Epithelial cell of prostate (primary cell): ENCODE results near the gene KLHL40.

Experiments used
- DNase-seq: peaks from one replicate; pipeline ENCODE4 v3.0.0-alpha.2; 2011; ENCODE audit warnings: low read depth, low spot score
- H3K27ac ChIP-seq: fragments of 450-650 bp; 2 replicates; pipeline ENCODE4 v1.5.1; 2017; ENCODE audit warnings: mild to moderate bottlenecking

The KLHL40 gene

DNA sequence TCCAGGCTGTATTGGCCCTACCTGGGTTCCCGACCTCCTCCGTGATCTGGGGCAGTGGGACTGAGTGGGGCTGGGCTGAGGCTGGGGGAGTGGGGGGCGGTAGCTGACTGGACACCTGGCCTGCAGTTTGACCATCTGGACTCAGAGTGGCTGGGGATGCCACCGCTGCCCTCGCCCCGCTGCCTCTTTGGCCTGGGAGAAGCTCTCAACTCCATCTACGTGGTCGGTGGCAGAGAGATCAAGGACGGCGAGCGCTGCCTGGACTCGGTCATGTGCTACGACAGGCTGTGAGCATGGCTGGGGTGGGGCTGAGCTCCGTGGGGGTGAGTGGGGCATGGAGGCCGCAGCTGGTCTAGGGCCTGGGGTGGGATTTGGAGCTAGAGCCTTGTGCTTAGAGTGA lies 2.7 kb downstream of the KLHL40 start:
- DNase-seq = no peak

DNA sequence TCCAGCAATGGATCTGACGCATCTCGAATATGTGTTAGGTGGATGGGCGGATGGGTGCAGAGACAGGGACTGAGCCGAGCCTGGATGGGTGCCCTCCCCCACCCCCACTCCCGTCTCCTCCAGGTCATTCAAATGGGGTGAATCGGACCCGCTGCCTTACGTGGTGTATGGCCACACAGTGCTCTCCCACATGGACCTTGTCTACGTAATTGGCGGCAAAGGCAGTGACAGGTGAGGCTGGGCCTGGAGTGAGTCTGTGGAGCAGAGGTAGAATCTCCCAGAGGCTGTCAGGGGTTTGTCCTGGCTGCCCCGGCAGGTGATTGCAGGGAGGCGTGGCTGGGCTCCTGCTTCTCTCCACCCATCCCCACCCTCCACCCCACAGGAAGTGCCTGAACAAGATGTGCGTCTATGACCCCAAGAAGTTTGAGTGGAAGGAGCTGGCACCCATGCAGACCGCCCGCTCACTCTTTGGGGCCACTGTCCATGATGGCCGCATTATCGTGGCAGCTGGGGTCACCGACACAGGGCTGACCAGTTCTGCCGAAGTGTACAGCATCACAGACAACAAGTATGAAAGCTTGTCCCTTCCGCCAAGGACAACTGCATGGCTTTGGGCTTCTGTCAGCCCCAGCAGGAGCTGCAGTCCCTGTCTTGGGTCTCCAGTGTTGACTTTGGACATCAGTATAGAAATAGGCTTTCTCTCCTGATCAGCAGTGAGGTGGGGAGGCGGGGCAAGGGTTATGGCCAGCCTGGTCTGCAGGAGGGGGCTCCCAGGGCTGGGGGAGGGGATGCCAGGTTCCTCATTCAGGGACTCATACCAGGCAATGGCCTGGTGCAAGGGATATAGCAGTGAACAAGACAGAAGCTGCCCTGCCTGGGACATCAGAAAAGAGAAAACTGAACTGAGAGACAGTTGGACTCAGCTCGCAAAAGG lies 3.4 kb downstream of the KLHL40 start:
- no peak overlapping the region for H3K27ac ChIP-seq
- DNase-seq = no peak

More for the DNA sequence above, 2.7 kb downstream of the KLHL40 start:
- no peak overlapping the region for H3K27ac ChIP-seq

DNA sequence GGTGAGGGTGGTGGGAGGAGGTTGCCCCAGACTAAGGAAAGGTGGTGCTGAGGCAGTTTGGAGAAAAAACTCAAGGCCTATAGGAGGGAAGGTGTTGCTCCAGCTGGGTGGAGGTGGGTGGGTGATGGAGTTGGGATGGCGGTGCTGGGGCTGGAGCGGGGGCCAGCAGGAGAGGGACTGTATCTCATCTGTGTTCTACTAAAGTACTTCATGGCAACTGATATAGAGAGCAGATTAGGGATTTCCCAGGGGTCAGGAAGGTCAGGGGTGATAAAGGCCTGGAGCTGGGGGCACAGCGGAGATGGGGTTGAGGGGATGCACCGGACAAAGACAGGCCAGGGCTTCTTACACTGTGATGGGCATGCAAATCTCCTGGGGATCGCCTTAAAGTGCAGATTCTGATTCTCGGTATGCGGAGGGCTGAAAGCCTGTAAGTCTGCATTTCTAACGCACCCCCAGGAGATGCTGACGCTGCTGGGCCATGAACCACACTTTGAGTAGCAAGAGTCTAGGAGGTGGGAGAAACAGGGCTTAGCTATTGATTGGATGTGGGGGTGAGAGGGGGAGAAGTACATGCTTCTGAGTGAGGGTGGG lies 4.2 kb downstream of the KLHL40 start:
- DNase-seq = no peak
- H3K27ac ChIP-seq = no peak overlapping the region

DNA sequence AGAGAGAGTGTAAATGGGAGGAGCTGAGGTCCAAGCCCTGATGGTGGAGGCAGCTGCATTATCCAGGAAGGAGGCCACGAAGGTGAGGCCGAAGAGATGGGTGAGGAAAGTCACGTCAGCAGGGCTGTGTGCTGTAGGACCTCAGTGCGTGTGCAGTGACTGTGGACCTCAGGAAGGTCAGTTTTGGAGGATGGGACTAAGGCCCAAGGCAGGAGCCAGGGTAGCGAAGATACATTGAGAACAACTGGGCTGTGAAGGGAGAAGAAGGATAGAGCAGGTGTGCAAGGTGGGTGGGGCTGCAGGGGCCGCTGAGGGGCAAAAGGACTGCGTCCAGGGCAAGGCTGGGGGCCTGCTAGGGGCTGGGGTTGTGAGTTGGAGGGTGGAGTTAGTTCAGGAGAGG lies 4.9 kb downstream of the KLHL40 start:
- no peak for DNase-seq
- no peak overlapping the region for H3K27ac ChIP-seq

DNA sequence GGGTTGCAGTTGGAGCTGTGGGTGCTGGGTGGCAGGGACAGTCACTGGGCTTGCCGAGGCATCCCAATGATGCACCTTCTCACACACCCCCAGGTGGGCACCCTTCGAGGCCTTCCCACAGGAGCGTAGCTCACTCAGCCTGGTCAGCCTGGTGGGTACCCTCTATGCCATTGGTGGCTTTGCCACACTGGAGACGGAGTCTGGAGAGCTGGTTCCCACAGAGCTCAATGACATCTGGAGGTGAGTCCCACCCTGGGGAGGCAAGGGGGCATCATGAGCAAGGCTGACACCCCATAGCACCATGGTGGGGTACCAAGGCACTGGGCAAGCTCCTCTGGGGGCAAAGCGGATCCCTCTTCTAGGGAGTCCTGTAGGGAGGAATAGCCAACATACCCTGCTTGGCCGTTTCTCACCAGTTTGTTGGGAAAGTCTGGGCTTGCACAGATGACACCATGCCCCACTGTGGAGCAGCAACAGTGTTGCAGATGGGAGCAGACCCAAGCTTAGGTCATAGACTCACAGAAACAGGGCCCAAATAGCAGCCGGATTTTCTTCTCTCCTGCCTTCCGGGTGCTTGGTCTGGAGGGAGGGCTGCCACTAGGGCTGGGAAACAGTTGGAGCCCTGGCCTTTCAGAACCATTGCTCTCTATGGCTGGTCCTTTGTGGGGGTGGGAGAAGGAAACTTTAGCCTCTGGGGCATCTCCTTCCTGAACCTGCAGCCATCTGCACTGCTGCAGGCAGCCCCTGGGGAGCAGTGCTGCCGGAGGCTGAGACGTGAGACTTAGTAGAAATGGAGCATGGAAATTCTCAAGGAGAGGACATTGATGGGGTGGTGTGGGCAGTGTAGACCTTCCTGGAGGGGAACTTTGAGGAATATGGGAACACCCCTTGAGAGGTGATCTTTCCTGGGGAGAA lies 5.7 kb downstream of the KLHL40 start:
- no peak for DNase-seq
- H3K27ac ChIP-seq = no peak overlapping the region

DNA sequence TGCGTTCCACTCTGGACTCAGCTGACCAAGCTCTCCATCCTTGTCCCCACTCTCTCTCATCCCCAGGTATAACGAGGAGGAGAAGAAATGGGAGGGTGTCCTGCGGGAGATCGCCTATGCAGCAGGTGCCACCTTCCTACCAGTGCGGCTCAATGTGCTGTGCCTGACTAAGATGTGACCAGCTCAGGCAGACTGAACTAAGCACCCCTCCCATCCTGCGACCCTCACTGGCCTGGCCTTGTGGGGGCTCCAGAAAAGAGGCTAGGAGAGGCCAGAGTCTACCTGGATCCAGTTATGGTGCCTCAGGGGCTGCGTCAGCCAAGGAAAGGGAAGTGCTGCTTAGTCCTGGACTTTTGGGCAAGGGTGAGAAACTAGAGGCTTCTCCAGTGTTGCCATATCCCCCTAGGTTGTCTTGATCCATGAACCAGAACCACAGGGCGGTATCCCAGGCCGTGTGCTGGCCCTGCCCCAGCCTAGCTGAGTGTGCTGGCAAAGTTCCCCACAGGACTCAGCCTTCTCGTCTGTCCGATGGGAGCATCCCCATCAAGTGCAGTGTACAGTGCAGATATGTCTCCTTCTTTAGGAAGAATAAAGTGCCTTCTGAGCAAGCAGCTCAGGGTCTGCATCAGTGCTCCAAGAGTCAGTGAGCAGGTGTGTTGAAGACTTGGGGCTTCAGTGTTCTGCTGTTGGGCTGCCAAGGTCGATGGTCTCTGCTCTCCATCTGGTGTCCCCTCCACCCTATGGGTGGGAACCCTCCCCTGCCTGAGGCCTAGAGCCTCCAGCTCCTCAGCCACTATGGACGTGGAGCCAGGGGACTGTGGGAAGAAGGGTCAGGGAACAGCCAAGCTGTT lies 6.7 kb downstream of the KLHL40 start:
- no peak for DNase-seq
- H3K27ac ChIP-seq = no peak overlapping the region

DNA sequence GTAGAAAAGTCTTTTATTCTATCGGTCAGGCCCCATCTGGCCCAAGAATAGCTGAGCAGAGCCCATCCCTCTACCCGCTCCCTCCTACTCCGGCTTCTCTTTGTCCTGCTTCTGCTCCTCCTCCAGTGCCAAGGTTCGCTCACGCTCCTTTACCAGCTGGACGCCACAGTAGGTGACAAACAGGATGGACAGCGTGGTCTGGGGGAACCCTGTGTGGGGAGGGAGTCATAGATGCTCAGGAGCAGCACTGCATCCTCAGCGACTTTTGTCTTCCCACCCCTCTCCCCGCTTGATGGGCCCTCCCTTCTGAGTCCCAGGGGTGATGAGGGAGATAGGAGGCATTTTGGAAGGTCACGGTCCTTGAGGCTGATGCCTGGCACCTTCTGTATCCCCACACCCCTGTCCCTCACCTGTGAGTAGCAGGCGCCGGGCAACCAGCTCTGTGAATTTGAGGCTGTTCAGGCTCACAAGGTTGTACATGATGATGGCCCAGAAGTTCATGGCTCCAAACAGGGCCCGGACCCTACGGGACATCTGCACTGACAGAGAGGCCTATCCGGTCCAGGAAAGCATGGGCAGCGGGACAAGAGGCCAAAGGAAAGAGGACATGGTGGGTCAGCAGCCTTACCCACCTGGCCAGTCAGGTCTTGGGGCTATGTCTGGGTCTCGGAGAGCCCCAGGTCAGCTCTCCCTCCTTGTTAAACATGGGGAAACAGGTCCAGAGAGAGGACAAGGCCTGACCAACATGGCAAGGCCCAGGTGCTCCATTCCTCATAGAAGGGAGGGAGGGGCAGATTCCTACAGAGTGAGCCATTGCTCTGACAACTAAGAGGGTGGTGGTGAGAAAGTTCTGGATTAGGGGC lies 7.6 kb downstream of the KLHL40 start:
- DNase-seq = no peak
- H3K27ac ChIP-seq = no peak overlapping the region

DNA sequence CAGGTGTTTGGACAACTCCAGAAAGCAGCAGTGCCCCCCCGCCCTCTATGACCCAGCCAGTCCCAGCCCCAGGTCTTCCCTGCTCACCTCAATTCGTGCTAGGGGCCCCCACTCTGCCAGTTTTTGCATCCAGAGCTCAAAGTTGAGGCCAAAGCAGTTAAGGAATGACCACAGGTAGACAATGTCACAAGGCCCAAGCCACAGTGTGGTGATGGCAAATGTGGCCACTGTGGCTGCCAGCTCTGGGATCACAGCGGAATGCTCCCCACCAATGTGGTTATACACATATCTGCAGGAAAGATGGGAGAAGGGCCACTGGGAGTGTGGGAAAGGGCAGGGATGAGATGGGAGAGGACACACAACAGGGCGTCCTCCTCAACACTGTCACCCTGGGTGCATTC lies 8.2 kb downstream of the KLHL40 start:
- H3K27ac ChIP-seq = no peak overlapping the region
- no peak for DNase-seq

DNA sequence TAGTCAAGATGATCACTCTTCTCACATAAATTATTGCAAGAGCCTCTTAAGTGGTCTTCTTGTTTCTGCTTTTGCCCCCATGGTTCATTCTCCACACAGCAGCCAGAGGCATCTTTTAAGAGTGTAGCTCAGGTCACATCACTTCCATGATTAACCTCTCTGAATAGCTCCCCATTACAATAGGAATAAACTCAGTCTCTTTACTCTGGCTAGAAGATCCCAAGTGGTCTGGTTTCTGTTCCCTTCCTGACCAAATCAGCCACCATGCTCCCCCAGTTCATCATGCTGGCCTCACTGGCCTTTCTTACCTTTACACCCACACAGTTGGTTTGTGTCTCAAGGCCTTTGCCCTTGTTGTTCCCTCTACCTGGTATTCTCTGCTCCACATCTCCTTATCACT lies 9.0 kb downstream of the KLHL40 start:
- no peak overlapping the region for H3K27ac ChIP-seq
- no peak for DNase-seq

DNA sequence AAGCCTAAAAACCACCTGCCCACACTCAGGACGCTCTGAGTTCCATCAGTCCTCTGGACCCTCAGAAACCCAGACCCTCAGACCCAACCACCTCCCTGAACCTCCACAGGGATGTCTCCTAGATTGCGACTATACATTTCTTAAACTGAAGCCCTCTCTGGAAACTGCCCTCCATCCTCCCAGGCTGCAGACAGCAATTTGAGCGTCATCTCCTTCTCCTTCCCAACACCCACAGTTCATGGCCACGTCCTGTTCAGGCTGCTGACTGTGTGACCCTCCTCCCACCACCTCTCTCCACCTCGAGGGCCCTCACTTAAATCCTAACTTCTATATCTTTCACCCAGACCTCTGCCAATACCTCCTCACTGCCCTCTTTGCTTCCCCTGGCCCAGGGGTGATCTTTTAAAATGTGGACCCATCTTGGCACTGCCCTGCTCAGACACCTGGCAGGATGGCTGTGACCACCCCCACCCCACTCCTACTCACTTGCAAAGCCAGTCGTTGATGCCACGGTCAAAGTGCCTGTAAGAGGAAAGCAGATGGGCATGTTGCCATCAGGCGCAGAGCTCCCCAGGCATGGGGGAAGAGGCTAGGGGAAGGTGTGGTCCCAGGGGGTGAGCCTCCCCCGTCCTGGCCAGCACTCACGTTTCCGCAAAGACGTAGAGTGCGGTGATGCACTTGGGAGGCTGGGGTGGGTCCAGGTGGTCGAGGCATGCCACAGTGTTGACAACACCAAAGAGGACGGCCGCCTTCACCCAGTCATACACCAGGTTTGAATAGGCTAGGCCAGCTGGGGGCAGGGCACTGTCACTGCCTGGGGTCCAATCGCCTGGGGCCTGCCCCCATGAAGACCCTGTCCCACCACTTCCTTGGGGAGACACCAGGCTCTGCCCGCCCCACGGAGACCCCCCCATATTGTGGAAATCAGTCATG lies 11.3 kb downstream of the KLHL40 start:
- H3K27ac ChIP-seq = no peak overlapping the region

DNA sequence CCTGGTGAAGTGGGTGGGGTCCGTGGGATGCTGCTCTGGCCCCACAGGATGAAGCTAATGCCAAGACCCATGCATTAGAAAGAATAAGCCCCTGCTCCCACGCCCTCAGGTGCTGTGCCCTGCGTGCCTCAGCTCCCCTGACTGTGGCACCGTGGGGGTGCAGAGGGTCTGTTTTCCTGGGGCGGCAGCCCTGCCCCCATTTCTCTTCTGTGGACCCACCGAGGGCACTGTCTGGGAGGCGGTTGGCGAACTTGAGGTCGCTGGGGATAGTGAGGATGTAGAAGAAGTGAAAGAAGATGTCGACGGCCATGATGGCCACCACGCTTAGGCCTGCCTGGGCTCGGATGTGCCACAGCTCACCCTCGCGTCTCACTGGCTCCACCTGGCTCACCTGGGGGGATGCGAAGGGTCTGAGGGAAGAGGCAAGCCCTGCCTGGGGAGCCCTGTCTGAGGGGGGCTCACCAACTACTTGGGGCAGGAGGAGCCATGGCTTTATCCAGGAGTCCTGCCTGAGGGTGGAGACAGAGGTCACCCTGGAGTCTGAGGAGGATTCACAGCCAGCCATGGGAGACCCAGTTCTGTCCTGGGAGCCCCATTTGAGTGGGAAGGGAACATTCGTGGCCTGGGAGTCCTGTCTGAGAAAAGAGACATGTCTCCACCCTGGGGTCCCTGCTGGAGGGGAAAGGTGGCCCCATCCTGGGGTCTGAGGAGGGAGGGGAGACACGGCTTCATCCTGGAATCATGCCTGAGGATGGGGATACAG lies 12.1 kb downstream of the KLHL40 start:
- no peak overlapping the region for H3K27ac ChIP-seq
- DNase-seq = no peak

More for the DNA sequence above, 11.3 kb downstream of the KLHL40 start:
- DNase-seq = no peak

DNA sequence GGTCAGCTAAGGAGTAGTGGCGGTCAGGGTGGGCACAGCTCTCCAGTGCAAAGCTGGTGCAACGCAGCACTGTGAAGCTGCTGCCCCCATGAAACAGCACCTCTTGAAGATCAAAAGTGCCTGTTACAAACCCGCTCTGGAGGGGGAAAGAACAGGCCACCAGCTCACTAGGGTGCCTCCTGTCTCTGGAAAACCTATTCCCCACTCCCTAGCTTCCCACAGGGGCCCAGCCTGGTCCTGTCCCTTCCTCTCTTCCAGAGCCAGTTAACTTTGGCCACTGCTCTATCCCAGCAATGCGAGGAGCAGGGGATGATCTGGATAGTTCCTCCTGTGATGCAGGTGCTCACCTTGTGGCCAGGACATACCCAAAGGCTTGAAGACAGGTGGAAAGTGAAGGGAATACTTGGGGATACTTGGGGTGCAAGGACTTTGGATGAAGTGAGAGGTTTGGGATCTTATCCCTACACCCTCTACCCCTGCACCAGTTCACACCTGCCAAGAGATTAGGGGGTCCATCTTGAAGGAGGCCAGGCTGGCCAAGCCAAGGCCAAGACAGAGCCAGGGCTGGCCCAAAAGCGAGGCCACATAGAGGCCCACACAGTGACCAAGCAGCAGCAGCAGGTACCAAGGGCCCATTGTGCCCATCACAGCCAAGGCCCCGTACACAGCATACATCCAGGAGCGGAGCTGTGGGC lies 13.0 kb downstream of the KLHL40 start:
- no peak overlapping the region for H3K27ac ChIP-seq
- no peak for DNase-seq

DNA sequence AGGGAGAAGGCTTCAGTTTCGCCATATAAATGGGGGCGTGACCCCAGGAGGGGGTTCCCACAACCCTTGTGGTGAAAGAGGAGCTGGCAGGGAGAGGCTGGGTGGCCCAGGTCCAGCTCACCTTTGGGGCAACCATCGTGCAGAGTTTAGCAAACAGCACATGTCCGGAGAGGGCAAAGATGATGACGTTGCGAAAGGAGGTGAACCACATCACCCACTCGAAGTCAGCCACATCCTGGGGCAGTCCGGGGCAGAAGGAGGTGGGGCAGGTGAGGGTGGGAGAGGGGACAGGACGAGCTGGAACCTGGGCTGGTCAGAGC lies 13.5 kb downstream of the KLHL40 start:
- H3K27ac ChIP-seq = no peak overlapping the region
- no peak for DNase-seq

DNA sequence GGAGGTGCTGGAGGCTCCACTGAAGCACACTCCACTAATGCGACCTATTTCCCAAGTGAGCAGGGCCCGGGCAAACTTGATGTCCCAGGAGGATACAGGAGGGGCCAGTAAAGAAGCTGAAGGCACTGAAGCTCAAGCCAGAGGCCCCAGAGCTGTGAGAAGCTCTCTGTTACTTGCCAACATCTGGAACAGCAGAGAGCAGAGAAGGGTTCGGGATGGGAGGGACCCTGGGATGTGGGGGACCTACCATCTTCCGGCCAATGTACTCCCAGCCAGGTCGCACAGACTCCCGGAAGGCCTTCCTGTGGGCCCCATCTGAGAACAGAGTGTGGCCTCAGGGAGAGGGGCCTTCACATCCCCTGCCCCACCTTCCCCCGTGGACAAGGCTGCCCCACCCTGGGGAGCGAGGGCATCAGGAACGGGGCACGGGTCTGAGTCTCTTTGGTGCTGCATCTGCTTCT lies 14.2 kb downstream of the KLHL40 start:
- H3K27ac ChIP-seq = no peak overlapping the region
- DNase-seq = no peak

DNA sequence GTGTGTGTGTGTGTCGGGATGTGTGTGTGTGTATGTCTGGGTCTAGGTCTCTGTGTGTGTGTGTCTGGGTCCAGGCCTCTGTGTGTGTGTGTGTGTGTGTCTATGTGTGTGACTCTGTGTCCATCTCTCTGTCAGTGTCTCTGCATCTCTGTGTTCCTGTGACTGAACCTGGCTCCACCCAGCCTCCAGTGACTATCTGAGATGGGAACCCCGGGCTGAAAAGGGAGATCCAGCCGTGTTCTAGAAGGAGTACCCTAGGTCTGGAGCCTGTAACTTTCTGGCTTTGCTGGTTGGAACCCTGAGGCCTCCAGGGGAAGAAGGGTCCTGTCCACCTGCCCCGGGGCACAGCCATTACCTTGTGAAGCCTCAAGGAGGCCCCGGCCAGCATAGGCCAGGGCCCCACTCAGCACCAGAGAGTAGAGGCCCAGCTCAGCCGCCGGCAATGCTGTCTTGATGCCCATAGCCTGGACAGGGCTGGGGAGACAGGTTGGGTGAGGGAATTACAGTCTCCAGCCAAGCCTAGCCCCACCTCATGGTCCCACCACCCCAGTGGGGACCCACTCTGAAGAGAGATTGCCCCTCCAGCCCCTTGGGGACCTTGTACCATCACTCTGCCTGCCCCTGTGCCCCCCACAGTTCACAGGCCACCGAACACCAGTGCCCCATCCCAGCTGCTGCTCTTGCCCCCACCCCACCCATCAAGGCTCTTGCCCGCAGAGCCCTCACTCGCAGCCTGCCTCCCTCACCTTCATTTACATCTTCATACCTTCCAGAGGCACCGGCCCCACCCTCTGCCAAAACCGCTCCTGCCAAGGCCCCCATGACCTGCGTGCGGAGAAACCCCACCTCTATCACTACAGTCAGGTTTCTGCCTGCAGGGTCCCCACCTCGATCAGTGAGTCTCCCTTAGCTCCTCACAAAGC lies 15.3 kb downstream of the KLHL40 start:
- no peak overlapping the region for H3K27ac ChIP-seq
- no peak for DNase-seq
